ENCODE results near the gene SKI.
"Not testable (repeated sequence)": the region's sequence is repeated elsewhere in the genome, so short reads cannot be mapped to it uniquely, and the experiment has no call there.

The SKI gene

DNA sequence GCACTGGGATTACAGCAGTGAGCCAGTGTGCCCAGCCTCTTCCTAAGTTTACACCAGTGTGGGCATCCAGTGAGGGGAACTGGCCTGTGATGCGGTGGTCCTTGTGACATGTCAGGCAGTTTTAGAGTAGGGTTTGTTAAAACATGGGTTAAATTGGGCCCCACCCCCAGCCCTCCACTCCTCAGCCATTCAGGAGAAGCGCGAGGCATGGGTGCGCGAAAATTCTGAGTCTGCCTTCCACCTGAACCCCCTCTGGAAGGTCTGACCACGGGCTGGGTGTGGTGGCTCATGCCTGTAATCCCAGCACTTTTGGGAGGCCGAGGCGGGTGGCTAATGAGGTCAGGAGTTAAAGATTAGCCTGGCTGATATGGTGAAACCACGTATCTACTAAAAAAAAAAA, 51.7 kb downstream of the SKI start:
- DNase-seq: no peak

GRCh38 chr1:2282556-2283270, 54.6 kb downstream of the SKI start:
- no peak for DNase-seq

GRCh38 chr1:2283371-2283990, 55.4 kb downstream of the SKI start:
- no peak for DNase-seq

DNA sequence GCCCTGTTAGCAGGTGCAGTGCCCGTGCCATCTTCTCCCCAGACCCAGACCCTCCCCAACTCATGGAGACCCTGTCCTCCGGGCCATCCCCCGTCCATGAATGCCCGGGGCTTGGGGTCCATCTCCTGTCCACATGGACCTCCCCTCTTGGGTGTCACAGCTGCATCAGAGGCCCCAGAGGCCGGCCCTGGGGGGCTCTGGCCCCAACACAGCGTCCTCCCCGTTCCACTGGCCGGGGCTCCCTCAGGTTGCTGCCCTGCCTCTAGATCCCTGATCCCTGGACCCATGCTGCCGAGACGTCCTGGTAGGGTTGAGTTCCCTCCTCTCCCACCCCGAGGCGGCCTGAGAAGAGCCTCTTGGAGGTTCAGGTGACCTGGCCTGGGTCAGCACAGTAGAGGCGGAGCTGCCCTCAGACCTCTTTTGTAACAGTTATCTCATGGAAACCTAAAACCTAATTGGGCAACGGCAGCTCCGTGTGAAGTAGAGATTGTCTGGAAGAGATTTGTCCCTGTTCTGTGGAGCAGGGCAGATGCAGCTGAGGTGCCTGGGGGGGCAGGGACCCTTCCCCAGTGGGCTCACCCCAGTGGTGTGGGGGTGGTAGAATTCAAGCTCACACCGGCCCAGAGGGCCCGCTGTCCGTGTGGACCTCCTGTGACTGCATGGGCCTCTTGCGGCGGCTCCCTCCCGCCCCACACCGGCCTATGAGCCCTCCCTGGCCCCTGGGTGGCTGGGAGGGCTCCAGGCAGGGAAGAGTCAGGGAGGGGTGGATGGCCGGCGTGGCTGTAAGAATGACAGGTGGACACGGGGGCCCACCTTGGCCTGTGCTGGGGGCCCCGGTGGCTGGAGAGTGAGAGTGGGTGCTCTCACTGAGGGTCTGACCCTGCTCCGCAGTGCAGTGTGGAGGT, 56.1 kb downstream of the SKI start:
- DNase-seq: no peak

GRCh38 chr1:2284932-2285331, 56.8 kb downstream of the SKI start:
- no peak for DNase-seq

GRCh38 chr1:2286923-2287322, 58.8 kb downstream of the SKI start:
- DNase-seq: no peak

DNA sequence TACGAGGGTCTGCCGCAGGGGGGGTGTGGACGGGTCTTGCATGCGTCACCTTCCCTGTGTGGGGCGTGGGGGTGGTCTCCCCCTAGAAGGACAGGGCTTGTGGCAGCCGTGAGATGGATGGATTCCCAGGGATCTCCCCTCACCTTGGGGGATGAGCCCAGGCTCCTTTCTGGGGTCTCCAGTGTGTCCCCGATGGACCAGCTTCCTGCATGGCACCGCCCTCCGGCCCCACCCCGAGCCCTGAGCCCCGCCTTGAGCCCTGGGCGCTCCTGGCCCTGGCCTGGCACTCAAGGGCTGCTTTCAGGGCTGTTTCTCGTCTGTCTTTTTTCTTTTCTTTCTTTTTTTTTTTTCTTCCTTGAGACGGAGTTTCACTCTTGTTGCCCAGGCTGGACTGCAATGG, 59.5 kb downstream of the SKI start:
- no peak for DNase-seq

GRCh38 chr1:2288311-2288710, 60.2 kb downstream of the SKI start:
- DNase-seq: no peak

GRCh38 chr1:2288816-2289536, 60.9 kb downstream of the SKI start:
- no peak for DNase-seq

DNA sequence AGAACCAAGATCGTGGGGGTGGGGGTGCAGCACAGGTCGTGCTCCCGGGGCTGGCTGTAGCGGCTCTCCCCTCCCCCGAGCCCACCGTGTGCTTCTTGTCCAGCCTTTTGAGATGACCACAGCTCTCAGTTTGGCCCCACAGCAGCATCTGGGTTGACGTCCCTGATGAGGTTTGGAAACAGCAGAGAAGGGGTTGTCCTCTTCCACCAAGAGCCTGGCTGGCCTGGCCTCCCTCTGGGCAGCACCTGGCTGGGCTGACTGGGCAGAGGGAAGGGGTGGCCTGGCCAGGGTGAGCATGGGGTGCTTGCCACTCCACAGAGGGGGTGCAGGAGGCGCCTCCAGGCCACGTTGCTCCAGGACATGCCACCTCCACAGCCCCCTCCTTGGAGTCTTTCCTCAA, 61.5 kb downstream of the SKI start:
- no peak for DNase-seq

DNA sequence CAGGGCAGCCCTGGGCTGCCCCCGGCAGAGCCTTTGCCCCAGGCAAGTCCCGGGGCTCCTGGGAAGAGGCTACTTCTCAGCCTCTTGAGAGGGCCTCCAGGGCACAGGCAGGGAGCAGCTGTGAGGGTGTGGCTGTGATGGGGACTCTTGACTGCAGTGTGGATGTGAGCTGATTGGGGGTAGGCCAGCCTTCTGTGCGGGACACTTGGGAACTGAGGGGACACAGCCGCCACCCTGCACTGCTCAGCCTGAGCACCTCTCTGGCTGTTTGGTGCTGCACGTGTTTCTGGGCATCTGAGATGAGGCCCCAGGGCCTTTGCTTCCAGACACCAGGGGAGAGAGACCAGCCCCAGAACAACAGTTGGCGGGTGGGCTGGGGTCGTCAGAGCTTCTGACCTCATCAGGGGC, 62.1 kb downstream of the SKI start:
- no peak for DNase-seq

DNA sequence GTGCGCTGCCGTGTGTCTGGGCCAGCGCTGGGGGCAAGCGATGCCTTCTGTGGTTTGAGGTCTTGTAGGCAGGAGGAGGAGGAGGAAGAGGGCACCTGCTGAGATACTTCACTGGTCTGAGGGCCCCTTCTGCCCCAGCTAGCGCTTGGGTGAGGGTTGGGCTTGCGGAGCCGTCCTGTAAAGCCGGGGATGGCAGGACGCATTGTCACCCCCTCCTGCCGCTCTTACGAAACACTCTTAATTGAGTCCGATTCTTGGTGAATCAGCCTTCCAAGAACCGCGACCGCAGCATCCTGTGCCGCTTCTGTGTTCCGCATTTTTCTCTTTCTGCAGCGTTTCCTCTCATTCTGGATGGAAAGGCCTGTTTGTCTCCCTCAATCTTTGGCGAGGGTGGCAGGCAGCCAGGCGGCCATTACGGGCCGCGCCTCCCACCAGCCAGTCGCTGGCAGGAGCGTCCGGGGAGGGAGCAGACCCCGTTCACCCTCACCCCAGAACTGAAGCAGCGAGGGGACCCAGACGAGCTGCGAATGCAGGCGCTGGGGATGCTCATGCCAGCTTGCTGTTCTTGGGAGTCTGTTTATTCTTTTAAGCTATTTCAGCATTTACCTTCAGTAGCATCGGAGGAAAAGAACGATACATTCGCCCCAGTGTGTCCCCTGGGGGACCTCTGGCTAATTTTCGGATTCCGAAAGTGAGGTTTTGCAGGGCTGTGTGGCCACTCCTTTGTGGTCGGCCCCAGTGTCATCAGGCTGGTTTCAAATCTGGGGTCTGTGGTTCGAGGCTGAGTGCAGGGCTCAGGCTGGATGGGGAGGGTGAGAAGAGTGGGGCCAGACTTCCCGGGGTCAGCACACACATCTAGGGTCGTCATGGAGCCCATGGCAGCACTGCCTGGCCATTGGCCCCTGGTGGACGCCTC, 62.7 kb downstream of the SKI start:
- no peak for DNase-seq

DNA sequence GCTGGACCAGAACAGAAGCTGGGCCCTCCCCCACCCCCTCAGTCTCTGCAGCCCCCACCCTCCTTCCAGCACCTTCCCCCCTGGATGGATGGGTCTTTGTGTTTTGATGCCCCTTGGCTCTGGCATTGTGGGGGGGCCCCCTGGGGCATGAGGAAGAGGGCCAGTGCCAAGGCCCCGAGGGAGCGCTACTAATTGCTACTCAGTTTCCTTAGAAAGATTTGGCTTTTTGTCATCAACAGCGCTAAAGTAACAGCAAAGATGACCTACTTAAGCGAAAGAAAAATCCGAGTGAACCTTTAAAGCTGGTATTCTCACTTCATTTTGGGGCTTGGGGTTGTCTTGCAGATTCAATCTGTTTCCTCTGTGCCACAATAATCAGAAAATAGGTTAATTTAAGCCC, 63.5 kb downstream of the SKI start:
- DNase-seq: no peak

- no peak for DNase-seq
These were observed 64.8 kb downstream of the SKI start for GRCh38 chr1:2292725-2293450.

DNA sequence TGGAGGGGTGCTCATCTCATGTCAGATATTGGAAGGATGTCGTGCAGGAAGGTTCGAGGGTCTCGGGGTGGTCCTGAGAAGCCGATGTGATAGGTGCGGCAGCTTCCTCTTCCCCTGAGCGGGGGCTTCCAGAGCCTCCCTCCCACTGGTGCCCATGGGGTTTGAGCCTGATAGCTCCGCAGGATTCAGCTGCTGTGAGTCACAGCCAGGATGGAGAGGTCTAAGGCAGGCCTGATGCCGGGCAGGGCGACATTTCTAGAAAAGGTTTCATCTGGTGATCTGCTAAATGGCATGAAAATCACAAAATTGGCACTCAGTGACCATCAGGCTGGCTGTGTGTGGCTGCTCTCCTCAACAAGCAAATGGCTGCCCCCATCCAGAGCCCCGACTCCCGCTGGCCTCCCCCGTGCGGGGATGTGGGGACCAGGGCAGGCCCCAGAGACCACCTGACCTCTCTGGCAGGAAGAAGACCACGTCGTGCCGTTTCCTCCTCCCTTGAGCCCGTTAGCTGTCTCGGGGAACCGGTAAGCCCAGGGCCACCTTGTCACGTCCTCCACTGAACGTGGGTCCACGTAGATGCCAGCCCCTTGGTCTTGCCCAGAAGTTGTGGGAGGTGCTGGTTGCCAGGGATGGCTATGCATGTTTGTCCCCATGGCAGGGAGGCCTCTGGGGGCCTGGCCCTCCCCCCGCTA, 66.1 kb downstream of the SKI start:
- no peak for DNase-seq

DNA sequence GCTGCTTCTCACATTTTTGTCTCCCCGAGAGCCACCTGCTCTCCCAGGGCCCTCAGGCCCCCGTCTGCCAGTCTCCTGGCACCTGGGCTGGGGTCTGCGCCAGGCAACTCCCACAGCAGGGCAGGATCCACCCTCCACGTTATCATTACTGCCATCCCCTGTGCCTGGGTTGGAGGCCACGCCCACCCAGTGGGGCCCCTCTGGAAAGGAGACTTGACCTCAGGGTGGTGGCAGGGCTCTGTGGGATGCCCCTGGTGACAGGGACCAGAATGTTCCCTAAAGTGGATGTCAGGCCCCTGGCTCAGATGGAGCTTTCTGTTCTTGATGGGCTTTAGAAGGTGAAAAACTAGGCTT, 66.6 kb downstream of the SKI start:
- no peak for DNase-seq

DNA sequence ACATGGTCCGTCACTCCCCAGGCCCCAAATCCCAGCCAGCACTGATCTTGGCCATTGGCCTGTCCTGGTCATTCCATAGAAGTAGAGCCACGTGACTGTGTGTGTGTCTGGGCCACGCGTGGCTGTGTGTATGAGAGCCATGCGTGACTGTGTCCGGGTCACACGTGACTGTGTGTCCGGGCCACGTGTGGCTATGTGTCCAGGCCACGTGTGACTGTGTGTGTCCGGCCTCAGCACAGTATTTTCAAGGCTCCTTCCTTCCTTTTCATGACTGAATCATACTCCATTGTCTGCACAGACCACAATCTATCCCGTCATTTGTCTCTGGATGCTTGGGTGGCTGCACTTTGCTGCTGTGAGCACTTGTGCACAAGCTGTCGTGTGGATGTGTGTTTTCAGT, 67.4 kb downstream of the SKI start:
- no peak for DNase-seq

DNA sequence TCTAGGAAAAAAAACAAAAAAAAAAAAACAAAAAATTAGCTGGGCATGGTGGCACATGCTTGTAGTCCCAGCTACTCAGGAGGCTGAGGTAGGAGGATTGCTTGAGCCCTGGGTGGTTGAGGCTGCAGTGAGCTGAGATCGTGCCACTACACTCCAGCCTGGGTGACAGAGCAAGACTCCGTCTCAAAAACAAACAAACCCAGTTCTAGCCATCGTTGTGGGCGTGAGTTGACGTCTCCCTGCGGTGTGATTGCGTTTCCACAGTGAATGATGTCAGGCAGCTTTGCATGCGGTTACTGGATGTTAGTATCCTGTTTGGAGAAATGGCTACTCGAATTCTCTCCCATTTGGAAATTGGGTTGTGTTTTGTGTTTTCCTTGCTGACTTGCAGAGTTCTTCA, 68.1 kb downstream of the SKI start:
- DNase-seq: not testable (repeated sequence)

- DNase-seq: no peak
These were observed 68.5 kb downstream of the SKI start for GRCh38 chr1:2296614-2297013.

- DNase-seq: no peak
These were observed 69.3 kb downstream of the SKI start for GRCh38 chr1:2297246-2298011.
